ENCODE results near the gene CLCN7.
"Not testable (repeated sequence)": the region's sequence is repeated elsewhere in the genome, so short reads cannot be mapped to it uniquely, and the experiment has no call there.

CLCN7 gene

GRCh38 chr16:1445518-1446203 lies 29.2 kb downstream of the CLCN7 start:
- no peak for DNase-seq (ENCODE audit: low read depth in 2 of 2)

- DNase-seq (ENCODE audit: low read depth in 2 of 2): no peak
These were observed 29.9 kb downstream of the CLCN7 start for GRCh38 chr16:1444730-1445517.

- no peak for DNase-seq (ENCODE audit: low read depth in 2 of 2)
These were observed 30.7 kb downstream of the CLCN7 start, which contains the start of gene CCDC154 for GRCh38 chr16:1443980-1444729. Gene CCDC154 (minus strand): TSS chr16:1444556. CDS start chr16:1444322, 234 bp downstream.

DNA sequence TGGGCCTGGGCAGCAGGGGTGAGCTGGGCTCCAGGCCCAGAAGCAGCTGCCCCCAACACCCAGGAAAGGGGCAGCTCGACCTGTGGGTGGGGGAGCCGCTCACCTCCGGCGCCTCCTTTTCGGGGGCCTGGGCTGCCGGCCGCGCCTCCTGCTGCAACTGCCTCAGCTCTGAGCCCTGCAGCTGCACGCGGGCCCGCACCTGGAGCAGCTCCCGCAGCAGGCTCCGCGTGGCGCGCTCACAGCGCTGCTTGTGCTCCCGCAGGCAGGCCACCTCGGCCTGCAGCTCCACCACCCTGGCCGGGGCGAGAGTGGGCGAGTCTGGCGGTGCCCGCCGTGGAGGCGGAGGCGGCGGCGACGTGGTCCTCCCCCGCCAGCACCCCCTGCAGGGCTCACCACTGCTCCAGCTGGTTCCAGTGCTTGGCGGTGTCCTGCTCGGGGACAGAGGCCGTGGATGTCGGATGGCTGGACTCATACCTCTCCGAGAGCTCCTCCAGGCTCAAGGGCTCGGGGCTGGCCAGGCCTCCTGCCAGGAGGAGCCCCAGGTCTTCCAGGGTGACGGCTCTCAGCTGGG lies 31.3 kb downstream of the CLCN7 start:
- DNase-seq (ENCODE audit: low read depth in 2 of 2): no peak

DNA sequence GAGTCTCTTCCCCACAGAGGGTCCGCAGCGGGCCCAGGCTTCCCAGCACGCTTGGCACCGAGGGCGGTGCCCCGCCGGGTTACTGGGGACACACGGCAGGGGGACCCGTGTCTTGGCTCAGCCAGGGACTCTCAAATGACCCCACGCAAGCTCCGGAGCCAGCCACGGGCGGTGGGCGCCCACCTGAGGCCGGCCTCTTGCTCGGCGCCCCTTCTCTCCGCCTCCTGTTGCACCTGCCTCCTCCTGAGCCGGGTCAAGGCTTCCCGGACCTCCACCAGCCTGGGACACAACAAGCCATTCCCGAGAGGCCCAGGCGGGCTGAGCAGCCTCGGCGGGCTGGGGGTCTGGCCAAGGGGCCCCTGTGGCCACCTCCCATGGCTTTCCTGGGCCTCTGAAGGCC lies 32.1 kb downstream of the CLCN7 start:
- no peak for DNase-seq (ENCODE audit: low read depth in 2 of 2)

- DNase-seq (ENCODE audit: low read depth in 2 of 2): no peak
These were observed 33.4 kb downstream of the CLCN7 start for GRCh38 chr16:1441391-1441829.

GRCh38 chr16:1439699-1440074 lies 35.1 kb downstream of the CLCN7 start:
- not testable (repeated sequence) for DNase-seq (ENCODE audit: low read depth in 2 of 2)

DNA sequence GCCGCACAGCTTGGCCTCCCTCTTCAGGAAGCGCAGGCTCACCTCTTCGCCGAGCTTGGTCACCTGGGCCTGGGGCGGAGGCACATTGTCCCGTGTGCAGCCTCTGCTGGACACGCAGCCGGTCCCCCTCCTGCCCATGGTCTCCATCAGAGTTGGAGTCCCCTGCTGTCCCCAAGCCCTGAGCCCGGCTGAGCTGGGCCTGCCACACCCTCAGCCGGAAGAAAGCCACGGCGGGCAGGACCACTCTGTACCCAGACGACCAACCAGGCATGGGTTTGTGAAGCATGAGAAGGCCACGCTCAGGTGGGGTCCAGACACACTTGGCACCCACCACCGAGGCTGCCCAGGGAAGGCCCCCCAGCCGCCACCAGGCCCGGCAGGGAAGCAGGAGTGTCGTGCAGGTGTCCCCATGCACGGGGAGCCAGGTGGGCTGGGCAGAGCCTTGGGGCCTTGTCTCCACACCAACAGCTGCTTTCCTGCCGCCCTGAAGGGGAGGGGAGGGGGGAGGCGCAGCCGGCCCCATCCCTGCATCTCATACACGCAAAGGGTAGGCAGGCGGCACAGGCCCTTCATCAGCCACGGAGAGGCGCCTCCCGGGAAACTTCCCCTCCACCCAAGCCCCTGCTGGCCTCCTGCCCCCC lies 35.6 kb downstream of the CLCN7 start:
- no peak for DNase-seq (ENCODE audit: low read depth in 2 of 2)

GRCh38 chr16:1438229-1439057 lies 36.4 kb downstream of the CLCN7 start:
- DNase-seq (ENCODE audit: low read depth in 2 of 2): no peak

GRCh38 chr16:1437606-1438005 lies 37.2 kb downstream of the CLCN7 start:
- no peak for DNase-seq (ENCODE audit: low read depth in 2 of 2)

DNA sequence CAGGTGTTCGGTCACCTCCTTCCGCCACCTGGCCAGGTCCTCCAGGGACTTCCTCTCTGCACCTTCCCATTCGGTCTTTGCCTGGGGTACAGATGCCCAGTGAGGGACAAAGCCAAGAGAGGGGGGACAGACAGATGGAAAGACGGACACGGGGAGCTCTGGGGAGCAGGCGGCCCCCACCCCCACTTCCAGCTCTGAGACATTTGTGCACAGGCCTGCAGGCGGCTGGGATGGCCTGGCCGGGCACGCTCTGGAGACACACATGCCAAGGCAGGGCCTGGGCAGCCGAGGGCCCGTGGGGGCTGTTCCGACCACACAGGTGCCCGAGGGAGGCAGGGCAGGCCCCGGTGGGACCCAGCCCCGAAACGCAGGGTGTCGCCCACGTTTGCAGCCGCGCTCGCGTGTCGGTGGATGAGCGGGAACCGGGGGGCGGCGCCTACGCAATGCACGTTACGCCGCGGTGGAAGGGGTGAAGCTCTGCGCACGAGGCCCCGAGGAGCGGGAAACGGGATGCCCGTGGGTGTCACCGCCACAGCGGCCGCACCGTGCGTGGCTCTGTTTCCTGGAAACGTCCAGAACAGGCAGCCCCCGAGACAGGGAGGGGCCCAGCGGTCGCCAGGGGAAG lies 38.0 kb downstream of the CLCN7 start:
- DNase-seq (ENCODE audit: low read depth in 2 of 2): no peak

DNA sequence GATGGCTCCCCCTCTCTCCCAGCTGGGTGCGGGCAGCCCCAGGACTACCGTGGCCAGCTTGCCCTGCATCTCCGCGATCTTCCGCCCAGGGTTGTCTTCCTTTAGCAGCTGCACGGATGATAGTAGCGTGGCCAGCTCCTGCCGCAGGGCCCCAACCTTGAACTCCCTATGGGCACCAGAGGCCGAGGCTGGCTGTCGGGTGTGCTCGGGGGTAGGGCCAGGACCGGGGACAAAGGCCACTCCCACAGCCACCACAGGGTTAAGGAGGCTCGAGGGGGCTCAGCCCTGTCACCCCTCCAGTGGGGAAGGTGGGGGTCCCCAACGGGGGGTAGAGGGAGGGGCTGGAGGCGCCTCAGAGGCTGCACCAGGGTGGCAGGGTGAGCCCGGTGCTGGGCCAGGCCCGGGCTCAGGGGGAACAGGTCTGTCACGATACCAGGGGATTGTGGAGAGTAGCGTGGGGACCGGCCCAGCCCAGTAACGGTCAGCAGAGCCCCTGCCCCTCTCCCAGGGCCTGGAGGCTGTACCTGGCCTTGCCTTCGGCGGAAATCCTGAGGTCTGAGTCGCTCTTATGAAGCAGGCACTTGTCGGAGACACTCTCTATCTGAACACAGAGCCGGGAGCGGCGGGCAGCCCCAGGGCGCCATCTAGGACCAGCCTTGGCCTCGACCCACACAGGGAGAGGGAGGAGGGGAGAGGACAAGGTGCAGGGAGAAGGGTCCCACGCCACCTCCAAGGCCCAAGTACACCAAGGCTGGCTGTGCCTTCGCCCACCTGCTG lies 38.7 kb downstream of the CLCN7 start:
- no peak for DNase-seq (ENCODE audit: low read depth in 2 of 2)

GRCh38 chr16:1434644-1435592 lies 39.9 kb downstream of the CLCN7 start:
- DNase-seq (ENCODE audit: low read depth in 2 of 2): no peak

DNA sequence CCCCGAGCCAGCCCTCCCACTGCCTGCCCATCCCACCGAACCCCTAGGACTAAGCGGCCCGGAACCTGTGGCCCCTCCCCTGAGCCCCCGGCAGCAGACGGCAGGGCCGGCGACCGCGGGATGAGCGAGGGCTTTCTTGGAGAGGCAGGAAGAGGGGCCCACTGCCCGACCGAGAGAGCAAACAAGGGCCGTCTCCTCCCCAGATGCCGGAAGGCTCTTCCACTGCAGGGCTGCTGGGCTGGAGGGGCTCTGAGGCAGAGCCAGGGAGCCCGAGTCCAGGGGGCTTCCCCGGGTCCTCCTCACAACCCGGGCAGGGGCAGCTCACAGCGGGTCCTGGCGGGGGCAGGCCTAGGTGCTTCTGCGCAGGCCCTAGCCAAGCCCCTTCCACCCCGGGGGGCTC lies 41.1 kb downstream of the CLCN7 start:
- DNase-seq (ENCODE audit: low read depth in 2 of 2): no peak

- DNase-seq (ENCODE audit: low read depth in 2 of 2): no peak
These were observed 41.6 kb downstream of the CLCN7 start for GRCh38 chr16:1433263-1433560.

DNA sequence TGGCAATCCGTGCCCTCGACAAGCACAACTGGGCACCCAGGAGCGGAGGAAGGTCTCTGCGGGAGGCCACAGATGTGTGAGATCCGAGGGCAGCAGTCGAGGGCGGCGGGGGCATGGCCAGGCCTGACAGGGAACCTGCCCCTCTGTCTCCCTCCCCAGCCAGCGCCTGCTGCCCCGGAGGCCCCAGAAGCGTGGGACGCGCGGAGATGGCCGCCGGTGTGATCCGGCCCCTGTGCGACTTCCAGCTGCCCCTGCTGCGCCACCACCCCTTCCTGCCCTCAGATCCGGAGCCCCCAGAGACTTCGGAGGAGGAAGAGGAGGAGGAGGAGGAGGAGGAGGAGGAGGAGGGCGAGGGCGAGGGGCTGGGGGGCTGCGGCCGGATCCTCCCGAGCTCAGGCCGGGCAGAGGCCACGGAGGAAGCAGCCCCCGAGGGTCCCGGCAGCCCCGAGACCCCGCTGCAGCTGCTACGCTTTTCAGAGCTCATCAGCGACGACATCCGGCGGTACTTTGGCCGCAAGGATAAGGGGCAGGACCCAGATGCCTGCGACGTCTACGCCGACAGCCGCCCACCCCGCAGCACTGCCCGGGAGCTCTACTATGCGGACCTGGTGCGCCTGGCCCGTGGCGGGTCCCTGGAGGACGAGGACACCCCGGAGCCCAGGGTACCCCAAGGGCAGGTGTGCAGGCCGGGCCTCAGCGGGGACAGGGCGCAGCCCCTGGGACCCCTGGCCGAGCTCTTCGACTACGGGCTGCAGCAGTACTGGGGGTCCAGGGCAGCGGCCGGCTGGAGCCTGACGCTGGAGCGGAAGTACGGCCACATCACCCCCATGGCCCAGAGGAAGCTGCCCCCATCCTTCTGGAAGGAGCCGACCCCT lies 42.2 kb downstream of the CLCN7 start:
- DNase-seq (ENCODE audit: low read depth in 2 of 2): no peak

DNA sequence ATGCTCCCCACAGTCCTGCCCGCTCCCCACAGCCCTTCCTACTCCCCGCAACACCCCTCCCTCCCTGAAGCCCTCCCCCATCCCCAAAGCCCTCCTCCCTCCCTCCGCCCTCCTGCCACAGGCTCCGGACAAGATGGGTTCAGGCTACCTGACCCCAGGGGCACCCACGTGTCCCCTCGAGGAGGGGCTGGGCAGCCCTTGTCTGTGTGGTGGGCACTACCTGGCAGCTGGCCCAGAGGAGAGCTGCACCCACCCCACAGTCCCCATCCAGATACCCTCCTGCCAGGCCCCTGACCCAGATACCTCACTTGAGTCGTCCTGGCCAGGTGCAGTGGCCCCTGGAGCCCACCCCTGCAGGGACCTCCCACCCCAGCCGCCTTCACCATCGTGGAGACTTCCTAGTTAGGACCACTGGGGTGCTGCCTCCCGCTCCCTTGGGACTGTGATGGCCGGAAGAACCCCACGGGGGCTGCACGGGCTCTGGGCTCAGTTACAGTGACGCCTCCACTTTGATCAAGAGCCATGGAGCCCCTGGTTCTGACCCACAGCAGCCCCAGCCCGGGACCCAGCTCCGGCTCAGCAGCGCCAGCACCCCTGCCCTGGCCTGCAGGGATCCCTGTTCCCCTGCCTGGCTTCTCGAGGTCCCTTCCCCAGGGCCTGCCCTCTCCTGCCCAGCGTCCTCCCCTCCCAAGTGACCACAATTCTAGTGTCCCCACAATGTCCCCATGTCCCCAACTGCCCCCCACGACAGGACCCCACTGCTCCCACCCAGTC lies 43.1 kb downstream of the CLCN7 start:
- DNase-seq (ENCODE audit: low read depth in 2 of 2): no peak
